Caco-2 (cell line): ENCODE results near the gene PET100. TPM values are rescaled to one million over a fixed set of nuclear protein-coding genes. Genes with fewer than 3 reads are reported as not detected.

Experiments
- Bru-seq: library from RNA; stranded (reverse); fragments of 400-500 nt; gene quantifications from one replicate; lab custom pipeline; 2021; lab: Mats Ljungman, UMichigan
- BruChase-seq, 2 experiments: library from RNA; stranded (reverse); fragments of 400-500 nt; gene quantifications; one replicate each; lab custom pipeline; 2021; lab: Mats Ljungman, UMichigan
- BruUV-seq: library from RNA; stranded (reverse); fragments of 400-500 nt; replicated peaks from 2 replicates; lab custom pipeline; 2021; lab: Mats Ljungman, UMichigan
- CTCF ChIA-PET: fragments of 300-600 bp; sonication (Branson Sonifier 250); formaldehyde crosslinking; loops from one replicate; lab custom pipeline; 2022; ENCODE audit warnings: antibody characterized with exemption; lab: Charles Lee
- POLR2A ChIA-PET: fragments of 300-600 bp; sonication (Branson Sonifier 250); formaldehyde crosslinking; loops from one replicate; lab custom pipeline; 2022; ENCODE audit warnings: antibody characterized with exemption; lab: Charles Lee
- DNase-seq, 2 experiments: peaks; one replicate each; pipeline versions ENCODE4 v3.0.0 to v3.0.0-alpha.2; 2020 to 2022
- H3K27me3 ChIP-seq: replicated peaks from 2 replicates; pipeline ENCODE4 v1.6.0; 2011; ENCODE audit warnings: low read length; ENCODE audit not compliant: control insufficient read depth, insufficient read depth
- H3K36me3 ChIP-seq: 2 replicates; pipeline ENCODE4 v1.5.1; 2011; ENCODE audit warnings: low read length; ENCODE audit not compliant: control insufficient read depth, insufficient read depth
- H3K4me1 ChIP-seq: fragments of 250-450 bp; sonication (Bioruptor Pico); 2 replicates; pipeline ENCODE4 v1.5.1; 2020; ENCODE audit warnings: mild to moderate bottlenecking
- H3K4me3 ChIP-seq: 2 replicates; pipeline ENCODE4 v1.5.1; 2011; ENCODE audit warnings: low read depth, mild to moderate bottlenecking, control low read depth, low read length
- H3K9me3 ChIP-seq: fragments of 250-450 bp; sonication (Bioruptor Pico); 2 replicates; pipeline ENCODE4 v1.5.1; 2020; ENCODE audit warnings: mild to moderate bottlenecking, moderate library complexity
- H3K27ac Mint-ChIP-seq: one replicate; pipeline ENCODE4 v1.8.0; 2022; ENCODE audit warnings: mixed read lengths; ENCODE audit not compliant: unreplicated experiment
- H3K27me3 Mint-ChIP-seq: one replicate; pipeline ENCODE4 v1.8.0; 2022; ENCODE audit warnings: mixed read lengths; ENCODE audit not compliant: insufficient read depth, unreplicated experiment
- H3K36me3 Mint-ChIP-seq: one replicate; pipeline ENCODE4 v1.8.0; 2022; ENCODE audit warnings: mild to moderate bottlenecking, mixed read lengths; ENCODE audit not compliant: insufficient read depth, unreplicated experiment
- H3K4me1 Mint-ChIP-seq: one replicate; pipeline ENCODE4 v1.8.0; 2022; ENCODE audit warnings: low read depth, mixed read lengths; ENCODE audit not compliant: unreplicated experiment
- H3K4me3 Mint-ChIP-seq: one replicate; pipeline ENCODE4 v1.8.0; 2022; ENCODE audit warnings: mild to moderate bottlenecking, moderate library complexity, mixed read lengths; ENCODE audit not compliant: unreplicated experiment
- H3K9me3 Mint-ChIP-seq: one replicate; pipeline ENCODE4 v1.8.0; 2022; ENCODE audit warnings: mixed read lengths; ENCODE audit not compliant: unreplicated experiment
- intact Hi-C: fragments of 100-400 bp; cut with micrococcal nuclease; formaldehyde crosslinking; loops from one replicate; pipeline ENCODE4 v1.10.0; 2022; ENCODE audit not compliant: unreplicated experiment
- long read RNA-seq: library from polyadenylated mRNA; stranded (forward); transcript quantifications from one replicate; pipeline ENCODE4 v2.0.0, GENCODE V29; 2022
- total RNA-seq: library from RNA; stranded (reverse); gene quantifications from 2 replicates; pipeline ENCODE4 v1.2.3, GENCODE V29; 2022
- TF ChIP-seq, protein P1 (sequence below), 2 experiments: fragments of 200-600 bp in 1 of 2; IDR thresholded peaks; 1 replicate in 1 of 2; 2 replicates in 1 of 2; pipeline versions ENCODE4 v1.5.1 to v1.8.0; 2011 to 2022; ENCODE audit warnings: antibody characterized with exemption in 1 of 2, control low read depth in 1 of 2, inconsistent platforms in 1 of 2, low read depth in 1 of 2, low read length in 1 of 2, mild to moderate bottlenecking in 1 of 2, moderate library complexity in 1 of 2; ENCODE audit not compliant: insufficient read depth in 1 of 2, severe bottlenecking in 1 of 2, unreplicated experiment in 1 of 2

PET100 gene, protein sequence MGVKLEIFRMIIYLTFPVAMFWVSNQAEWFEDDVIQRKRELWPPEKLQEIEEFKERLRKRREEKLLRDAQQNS
- total RNA-seq (138 and 139 TPM in 2 replicates), Bru-seq, nascent RNA (percentile 66 among the genes with signal in this experiment), BruChase-seq, experiment 1, labeled RNA remaining after a 2-hour chase (percentile 71 among the genes with signal in this experiment), BruChase-seq, experiment 2, labeled RNA remaining after a 6-hour chase (percentile 77 among the genes with signal in this experiment)
- long read RNA-seq, transcript PET100-202 (4 exons, 719 nt), result major isoform, 129 of 139 reads
- long read RNA-seq, partial matches to known transcripts, result 6 of 139 reads
- long read RNA-seq, other reads (novel, unspliced or antisense), result 2 of 139 reads

DNA sequence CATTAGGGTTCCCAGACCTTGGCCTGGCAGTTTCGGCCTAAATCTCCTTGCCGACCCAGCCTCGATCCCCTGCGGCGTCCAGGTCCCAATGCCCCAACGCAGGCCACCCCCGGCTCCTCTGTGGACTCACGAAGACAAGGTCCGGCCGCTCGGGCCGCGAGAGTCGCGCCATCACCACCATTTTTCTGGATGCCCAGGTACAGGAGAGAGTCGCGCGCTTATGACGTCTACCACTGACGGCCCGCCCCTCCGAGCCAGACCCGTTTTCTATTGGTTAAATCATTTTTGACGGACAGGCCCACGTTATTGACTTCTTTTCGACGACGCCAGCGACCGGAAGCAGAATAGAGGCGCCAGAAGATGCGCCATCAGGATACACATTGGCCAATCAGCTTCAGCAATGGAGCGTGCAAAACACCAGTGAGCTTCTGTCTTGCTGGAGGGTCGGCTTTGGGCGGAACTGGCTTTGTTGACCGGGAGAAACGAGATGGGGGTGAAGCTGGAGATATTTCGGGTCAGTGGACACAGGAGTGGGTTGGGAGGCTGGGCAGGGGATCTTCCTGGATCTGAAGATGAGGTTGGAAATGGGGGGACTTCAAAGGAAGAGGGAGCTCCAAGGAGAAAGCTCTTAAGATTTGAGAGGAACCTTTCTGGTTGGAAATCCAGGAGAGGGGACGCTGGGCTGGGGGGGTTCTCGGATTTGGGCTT is at the start of gene PET100, which contains the start of gene XAB2:
Gene PET100 (plus strand): TSS at position 447 of the 708 bp plus-strand sequence. CDS start 41 bp downstream, at position 488.
Gene XAB2 (minus strand): TSS at position 199 of the 708 bp plus-strand sequence. CDS start 18 bp downstream, at position 181.
- TF ChIP-seq, protein P1, sequence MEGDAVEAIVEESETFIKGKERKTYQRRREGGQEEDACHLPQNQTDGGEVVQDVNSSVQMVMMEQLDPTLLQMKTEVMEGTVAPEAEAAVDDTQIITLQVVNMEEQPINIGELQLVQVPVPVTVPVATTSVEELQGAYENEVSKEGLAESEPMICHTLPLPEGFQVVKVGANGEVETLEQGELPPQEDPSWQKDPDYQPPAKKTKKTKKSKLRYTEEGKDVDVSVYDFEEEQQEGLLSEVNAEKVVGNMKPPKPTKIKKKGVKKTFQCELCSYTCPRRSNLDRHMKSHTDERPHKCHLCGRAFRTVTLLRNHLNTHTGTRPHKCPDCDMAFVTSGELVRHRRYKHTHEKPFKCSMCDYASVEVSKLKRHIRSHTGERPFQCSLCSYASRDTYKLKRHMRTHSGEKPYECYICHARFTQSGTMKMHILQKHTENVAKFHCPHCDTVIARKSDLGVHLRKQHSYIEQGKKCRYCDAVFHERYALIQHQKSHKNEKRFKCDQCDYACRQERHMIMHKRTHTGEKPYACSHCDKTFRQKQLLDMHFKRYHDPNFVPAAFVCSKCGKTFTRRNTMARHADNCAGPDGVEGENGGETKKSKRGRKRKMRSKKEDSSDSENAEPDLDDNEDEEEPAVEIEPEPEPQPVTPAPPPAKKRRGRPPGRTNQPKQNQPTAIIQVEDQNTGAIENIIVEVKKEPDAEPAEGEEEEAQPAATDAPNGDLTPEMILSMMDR (IDR thresholded peaks at IDR 0.05; ENCODE audit: insufficient read depth in 1 of 2, low read depth in 1 of 2, low read length in 1 of 2, severe bottlenecking in 1 of 2, unreplicated experiment in 1 of 2), result no peak
- Mint-ChIP-seq H3K36me3 (peaks cover 17% of the 10 kb centered on the region), H3K27ac (peak within 1 kb of the TSS; percentile 97), H3K4me1 (peaks cover 7% of the 10 kb centered on the region), H3K27me3 (no peaks in the 10 kb centered on the region), H3K9me3 (no peaks in the 10 kb centered on the region), H3K4me3 (peak within 1 kb of the TSS; percentile 94)
- no peaks in the 10 kb centered on the region for H3K27me3 ChIP-seq
- intact Hi-C loops, result loop anchor here (1.0 kb wide), 1 partner anchor 8 kb away; the partner anchor contains the start of gene STXBP2
- H3K9me3 ChIP-seq, result no peaks in the 10 kb centered on the region
- no peaks in the 10 kb centered on the region; the same call in 1 of the 2 replicates for H3K36me3 ChIP-seq
- peak within 1 kb of the TSS; percentile 85 for H3K4me3 ChIP-seq
- ChIA-PET POLR2A (interaction anchor here (0.6 to 1.1 kb wide), 7 partner anchors 8 to 1725 kb away, joined by 3 to 8 read pairs (median 4); partner anchors contain the start of gene TIMM44), CTCF (interaction anchor here (0.6 to 1.9 kb wide), 5 partner anchors 8 to 239 kb away, joined by 3 to 12 read pairs (median 4); partner anchors contain the start of gene TRAPPC5)
- H3K4me1 ChIP-seq, result peaks cover 8% of the 10 kb centered on the region; the same call in 1 of the 2 replicates
- DNase-seq, result peak; percentile 94 to 97
- no TSS peak for BruUV-seq

DNA sequence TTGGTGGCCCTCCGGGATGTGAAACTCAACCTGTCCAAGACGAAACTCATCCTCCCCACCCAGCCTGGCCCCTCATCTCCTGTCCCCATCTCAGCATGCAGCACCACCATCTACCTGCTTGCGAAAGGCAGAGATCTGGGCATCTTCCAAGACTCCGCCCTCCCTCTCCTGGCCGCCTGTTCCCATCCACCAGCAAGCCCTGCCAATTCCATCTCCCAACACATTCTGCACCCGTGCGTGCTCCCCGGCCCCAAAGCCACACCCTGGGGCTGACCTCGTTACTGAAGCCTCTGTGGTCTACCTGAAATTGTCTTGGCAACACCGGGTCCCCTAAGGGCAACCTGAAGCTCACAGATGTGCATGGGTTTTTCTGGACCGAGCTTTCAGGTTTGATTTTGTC is 47.1 kb upstream of the PET100 start:
- Mint-ChIP-seq H3K4me3 (no peak overlapping the region), H3K36me3 (no peaks in the 10 kb centered on the region), H3K27me3 (peaks cover 8% of the 10 kb centered on the region), H3K27ac (no peak overlapping the region), H3K9me3 (no peaks in the 10 kb centered on the region), H3K4me1 (no peaks in the 10 kb centered on the region)
- H3K4me3 ChIP-seq, result no peak overlapping the region
- no peaks in the 10 kb centered on the region for H3K27me3 ChIP-seq
- TF ChIP-seq, protein P1 (IDR thresholded peaks at IDR 0.05; ENCODE audit: insufficient read depth in 1 of 2, low read depth in 1 of 2, low read length in 1 of 2, severe bottlenecking in 1 of 2, unreplicated experiment in 1 of 2), result no peak
- POLR2A ChIA-PET, result no interaction called here
- CTCF ChIA-PET, result interaction anchor here (0.6 to 2.3 kb wide), 2 partner anchors 14 to 445 kb away, joined by 6 to 8 read pairs; no protein-coding TSS in a partner anchor
- H3K9me3 ChIP-seq, result no peaks in the 10 kb centered on the region
- BruUV-seq, result no TSS peak
- H3K36me3 ChIP-seq, result no peaks in the 10 kb centered on the region
- intact Hi-C loops, result no loop called here
- no peaks in the 10 kb centered on the region for H3K4me1 ChIP-seq
- no peak for DNase-seq

DNA sequence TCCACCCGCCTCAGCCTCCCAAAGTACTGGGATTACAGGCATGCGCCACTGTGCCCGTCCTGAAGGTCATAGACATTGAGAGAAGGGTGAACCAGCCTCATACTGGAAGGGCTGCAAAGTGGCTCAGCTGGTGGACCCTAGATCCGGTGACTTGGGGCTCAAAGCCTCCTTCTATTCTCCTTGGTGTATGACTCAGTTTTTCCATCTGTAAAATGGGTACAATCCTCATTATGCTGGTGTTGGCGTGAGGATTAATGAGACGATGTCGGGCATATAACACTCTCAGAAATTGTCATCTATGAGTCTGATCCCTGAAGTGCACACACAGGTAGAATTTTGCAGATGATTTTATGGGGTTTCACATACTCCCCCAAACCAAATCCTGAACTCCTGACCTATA is 39.8 kb upstream of the PET100 start:
- no peak overlapping the region for H3K4me3 ChIP-seq
- ChIA-PET POLR2A (no interaction called here), CTCF (interaction anchor here (1.4 kb wide), 1 partner anchor 21 kb away, joined by 9 read pairs; no protein-coding TSS in a partner anchor)
- no peaks in the 10 kb centered on the region for H3K27me3 ChIP-seq
- no peak for DNase-seq
- no peaks in the 10 kb centered on the region for H3K9me3 Mint-ChIP-seq
- H3K4me1 Mint-ChIP-seq, result no peaks in the 10 kb centered on the region
- no peaks in the 10 kb centered on the region for H3K36me3 ChIP-seq
- intact Hi-C loops, result no loop called here
- H3K27ac Mint-ChIP-seq, result no peak overlapping the region
- peaks cover 9% of the 10 kb centered on the region for H3K4me1 ChIP-seq
- H3K4me3 Mint-ChIP-seq, result no peak overlapping the region
- no peaks in the 10 kb centered on the region for H3K36me3 Mint-ChIP-seq
- H3K27me3 Mint-ChIP-seq, result no peaks in the 10 kb centered on the region
- TF ChIP-seq, protein P1 (IDR thresholded peaks at IDR 0.05; ENCODE audit: insufficient read depth in 1 of 2, low read depth in 1 of 2, low read length in 1 of 2, severe bottlenecking in 1 of 2, unreplicated experiment in 1 of 2), result no peak
- no peaks in the 10 kb centered on the region for H3K9me3 ChIP-seq
- no TSS peak for BruUV-seq
